K562 (cell line): ENCODE data around the gene FAM53A. TPM values are rescaled to one million over a fixed set of nuclear protein-coding genes. Genes with fewer than 3 reads are reported as not detected.

Source experiments
- HDAC1 ChIP-seq, 2 experiments: fragments of 450-650 bp; IDR thresholded peaks; 2 replicates each; pipeline ENCODE4 v1.6.1; 2016 to 2017; ENCODE audit warnings: inconsistent platforms in 1 of 2, mild to moderate bottlenecking in 1 of 2, moderate library complexity in 1 of 2
- MCM5 ChIP-seq: fragments of 450-650 bp; IDR thresholded peaks from 2 replicates; pipeline ENCODE4 v1.6.1; 2016; ENCODE audit warnings: low read depth
- NFIX ChIP-seq: fragments of 250-450 bp; sonication (Bioruptor Pico); IDR thresholded peaks from 2 replicates; pipeline ENCODE4 v1.4.0; 2020; ENCODE audit warnings: low read depth, mild to moderate bottlenecking, moderate library complexity
- POLR2B ChIP-seq: fragments of 450-650 bp; IDR thresholded peaks from 2 replicates; pipeline ENCODE4 v1.6.1; 2018; ENCODE audit warnings: low read depth; ENCODE audit not compliant: partially characterized antibody
- RBM25 ChIP-seq: fragments of 200-400 bp; formaldehyde crosslinking; IDR thresholded peaks from 2 replicates; pipeline ENCODE4 v1.6.1; 2018; ENCODE audit warnings: low read length, low read depth, moderate library complexity; ENCODE audit not compliant: severe bottlenecking
- TCF7L2 ChIP-seq: fragments of 150-350 bp; IDR thresholded peaks from 2 replicates; pipeline ENCODE4 v1.6.1; 2016; ENCODE audit warnings: low read depth, mild to moderate bottlenecking, low read length, moderate library complexity
- ZBTB8A ChIP-seq: fragments of 450-650 bp; IDR thresholded peaks from 2 replicates; pipeline ENCODE4 v1.6.1; 2018; ENCODE audit warnings: mild to moderate bottlenecking, moderate library complexity; ENCODE audit not compliant: partially characterized antibody
- ZKSCAN3 ChIP-seq: fragments of 250-450 bp; sonication (Bioruptor Pico); IDR thresholded peaks from 2 replicates; pipeline ENCODE4 v1.4.0; 2020
- ZNF124 ChIP-seq: sonication (generic); formaldehyde crosslinking; IDR thresholded peaks from 2 replicates; pipeline ENCODE4 v1.8.1; 2022; ENCODE audit warnings: missing genetic modification reagents
- ZNF398 ChIP-seq: fragments of 250-450 bp; sonication (Bioruptor Pico); IDR thresholded peaks from 2 replicates; pipeline ENCODE4 v1.8.0; 2021; ENCODE audit warnings: moderate library complexity, mild to moderate bottlenecking, inconsistent platforms
- polyA plus RNA-seq, 8 experiments: library from polyadenylated mRNA; depleted of rRNA in 4 of 8; stranded (reverse) in 5 of 8; unstranded in 3 of 8; fragments of >200 nt; fragmentation: Nextera tagmentation in 2 of 8; fragmentation: Illumina TruSeq in 1 of 8; extraction: Ambion mirVana in 2 of 8; extraction: Trizol in 1 of 8; gene quantifications; 2 replicates each; pipeline versions ENCODE4 v1.2.1 to v1.2.3, GENCODE V29; 2011 to 2014; ENCODE audit warnings: inconsistent platforms in 1 of 8, missing spikeins in 1 of 8
- total RNA-seq, 7 experiments: library from RNA; depleted of rRNA in 6 of 7; stranded (reverse); fragments of >200 nt in 6 of 7; fragmentation: Illumina TruSeq in 2 of 7; extraction: Trizol in 2 of 7; gene quantifications; 2 replicates each; pipeline versions ENCODE4 v1.2.1 to v1.2.3, GENCODE V29; 2011 to 2021; ENCODE audit warnings: low replicate concordance in 1 of 7
- TF ChIP-seq, protein P1 (sequence below): fragments of 200-600 bp; sonication (generic); IDR thresholded peaks from one replicate; pipeline ENCODE4 v1.6.1; 2012; ENCODE audit warnings: mild to moderate bottlenecking, low read depth, low read length, inconsistent platforms
- TF ChIP-seq, protein P2 (sequence below): fragments of 250-450 bp; sonication (Bioruptor Pico); IDR thresholded peaks from 2 replicates; pipeline ENCODE4 v1.8.0; 2022; ENCODE audit warnings: inconsistent platforms, mild to moderate bottlenecking, moderate library complexity, borderline replicate concordance

FAM53A gene
- total and polyA plus RNA-seq, 9 of the 15 experiments (the other 6 are each of a cell fraction or from before 2014, with no cell fraction given): 0.53 to 2.7 (median 1.4) TPM; not detected in 2

DNA sequence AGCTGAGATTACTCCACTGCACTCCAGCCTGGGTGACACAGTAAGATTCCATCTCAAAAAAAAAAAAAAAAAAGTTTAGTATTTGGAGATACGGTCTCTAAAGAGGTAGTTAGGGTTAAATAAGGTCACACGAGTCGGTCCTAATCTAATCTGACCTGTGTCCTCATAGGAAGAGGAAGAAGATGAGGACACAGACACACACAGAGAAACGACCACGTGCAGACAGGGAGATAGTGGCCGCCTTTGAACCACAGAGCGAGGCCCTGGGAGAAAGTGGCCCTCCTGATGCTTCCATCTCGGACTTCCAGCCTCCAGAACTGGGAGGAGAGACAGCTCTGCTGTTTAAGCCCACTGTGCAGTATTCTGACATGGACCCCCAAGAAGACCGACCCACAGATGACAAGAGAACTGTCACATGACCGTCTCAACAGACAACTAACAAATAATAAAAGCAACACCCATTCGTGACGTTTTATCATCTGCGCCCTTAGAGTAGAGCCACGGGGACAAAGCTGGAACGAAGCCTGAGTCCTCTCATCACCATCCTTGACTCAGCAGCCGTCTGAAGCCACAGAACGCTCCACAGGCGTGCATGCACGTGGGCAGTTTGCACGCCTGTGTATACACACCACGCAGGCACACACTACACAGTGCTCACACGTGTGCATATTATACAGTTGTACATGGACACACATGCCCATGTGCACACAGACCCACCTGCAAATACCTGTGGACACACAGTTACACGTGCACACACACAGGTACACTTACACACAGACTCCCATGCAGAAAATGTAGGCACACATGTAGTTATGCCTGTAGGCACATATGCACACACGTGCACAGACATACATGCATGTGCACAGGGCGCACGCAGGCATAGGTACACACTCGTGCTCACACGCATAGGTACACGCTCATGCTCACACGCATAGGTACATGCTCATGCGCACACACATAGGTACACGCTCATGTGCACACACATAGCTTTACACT is 51.7 kb downstream of the FAM53A start (continued):
- TF ChIP-seq, protein P1, sequence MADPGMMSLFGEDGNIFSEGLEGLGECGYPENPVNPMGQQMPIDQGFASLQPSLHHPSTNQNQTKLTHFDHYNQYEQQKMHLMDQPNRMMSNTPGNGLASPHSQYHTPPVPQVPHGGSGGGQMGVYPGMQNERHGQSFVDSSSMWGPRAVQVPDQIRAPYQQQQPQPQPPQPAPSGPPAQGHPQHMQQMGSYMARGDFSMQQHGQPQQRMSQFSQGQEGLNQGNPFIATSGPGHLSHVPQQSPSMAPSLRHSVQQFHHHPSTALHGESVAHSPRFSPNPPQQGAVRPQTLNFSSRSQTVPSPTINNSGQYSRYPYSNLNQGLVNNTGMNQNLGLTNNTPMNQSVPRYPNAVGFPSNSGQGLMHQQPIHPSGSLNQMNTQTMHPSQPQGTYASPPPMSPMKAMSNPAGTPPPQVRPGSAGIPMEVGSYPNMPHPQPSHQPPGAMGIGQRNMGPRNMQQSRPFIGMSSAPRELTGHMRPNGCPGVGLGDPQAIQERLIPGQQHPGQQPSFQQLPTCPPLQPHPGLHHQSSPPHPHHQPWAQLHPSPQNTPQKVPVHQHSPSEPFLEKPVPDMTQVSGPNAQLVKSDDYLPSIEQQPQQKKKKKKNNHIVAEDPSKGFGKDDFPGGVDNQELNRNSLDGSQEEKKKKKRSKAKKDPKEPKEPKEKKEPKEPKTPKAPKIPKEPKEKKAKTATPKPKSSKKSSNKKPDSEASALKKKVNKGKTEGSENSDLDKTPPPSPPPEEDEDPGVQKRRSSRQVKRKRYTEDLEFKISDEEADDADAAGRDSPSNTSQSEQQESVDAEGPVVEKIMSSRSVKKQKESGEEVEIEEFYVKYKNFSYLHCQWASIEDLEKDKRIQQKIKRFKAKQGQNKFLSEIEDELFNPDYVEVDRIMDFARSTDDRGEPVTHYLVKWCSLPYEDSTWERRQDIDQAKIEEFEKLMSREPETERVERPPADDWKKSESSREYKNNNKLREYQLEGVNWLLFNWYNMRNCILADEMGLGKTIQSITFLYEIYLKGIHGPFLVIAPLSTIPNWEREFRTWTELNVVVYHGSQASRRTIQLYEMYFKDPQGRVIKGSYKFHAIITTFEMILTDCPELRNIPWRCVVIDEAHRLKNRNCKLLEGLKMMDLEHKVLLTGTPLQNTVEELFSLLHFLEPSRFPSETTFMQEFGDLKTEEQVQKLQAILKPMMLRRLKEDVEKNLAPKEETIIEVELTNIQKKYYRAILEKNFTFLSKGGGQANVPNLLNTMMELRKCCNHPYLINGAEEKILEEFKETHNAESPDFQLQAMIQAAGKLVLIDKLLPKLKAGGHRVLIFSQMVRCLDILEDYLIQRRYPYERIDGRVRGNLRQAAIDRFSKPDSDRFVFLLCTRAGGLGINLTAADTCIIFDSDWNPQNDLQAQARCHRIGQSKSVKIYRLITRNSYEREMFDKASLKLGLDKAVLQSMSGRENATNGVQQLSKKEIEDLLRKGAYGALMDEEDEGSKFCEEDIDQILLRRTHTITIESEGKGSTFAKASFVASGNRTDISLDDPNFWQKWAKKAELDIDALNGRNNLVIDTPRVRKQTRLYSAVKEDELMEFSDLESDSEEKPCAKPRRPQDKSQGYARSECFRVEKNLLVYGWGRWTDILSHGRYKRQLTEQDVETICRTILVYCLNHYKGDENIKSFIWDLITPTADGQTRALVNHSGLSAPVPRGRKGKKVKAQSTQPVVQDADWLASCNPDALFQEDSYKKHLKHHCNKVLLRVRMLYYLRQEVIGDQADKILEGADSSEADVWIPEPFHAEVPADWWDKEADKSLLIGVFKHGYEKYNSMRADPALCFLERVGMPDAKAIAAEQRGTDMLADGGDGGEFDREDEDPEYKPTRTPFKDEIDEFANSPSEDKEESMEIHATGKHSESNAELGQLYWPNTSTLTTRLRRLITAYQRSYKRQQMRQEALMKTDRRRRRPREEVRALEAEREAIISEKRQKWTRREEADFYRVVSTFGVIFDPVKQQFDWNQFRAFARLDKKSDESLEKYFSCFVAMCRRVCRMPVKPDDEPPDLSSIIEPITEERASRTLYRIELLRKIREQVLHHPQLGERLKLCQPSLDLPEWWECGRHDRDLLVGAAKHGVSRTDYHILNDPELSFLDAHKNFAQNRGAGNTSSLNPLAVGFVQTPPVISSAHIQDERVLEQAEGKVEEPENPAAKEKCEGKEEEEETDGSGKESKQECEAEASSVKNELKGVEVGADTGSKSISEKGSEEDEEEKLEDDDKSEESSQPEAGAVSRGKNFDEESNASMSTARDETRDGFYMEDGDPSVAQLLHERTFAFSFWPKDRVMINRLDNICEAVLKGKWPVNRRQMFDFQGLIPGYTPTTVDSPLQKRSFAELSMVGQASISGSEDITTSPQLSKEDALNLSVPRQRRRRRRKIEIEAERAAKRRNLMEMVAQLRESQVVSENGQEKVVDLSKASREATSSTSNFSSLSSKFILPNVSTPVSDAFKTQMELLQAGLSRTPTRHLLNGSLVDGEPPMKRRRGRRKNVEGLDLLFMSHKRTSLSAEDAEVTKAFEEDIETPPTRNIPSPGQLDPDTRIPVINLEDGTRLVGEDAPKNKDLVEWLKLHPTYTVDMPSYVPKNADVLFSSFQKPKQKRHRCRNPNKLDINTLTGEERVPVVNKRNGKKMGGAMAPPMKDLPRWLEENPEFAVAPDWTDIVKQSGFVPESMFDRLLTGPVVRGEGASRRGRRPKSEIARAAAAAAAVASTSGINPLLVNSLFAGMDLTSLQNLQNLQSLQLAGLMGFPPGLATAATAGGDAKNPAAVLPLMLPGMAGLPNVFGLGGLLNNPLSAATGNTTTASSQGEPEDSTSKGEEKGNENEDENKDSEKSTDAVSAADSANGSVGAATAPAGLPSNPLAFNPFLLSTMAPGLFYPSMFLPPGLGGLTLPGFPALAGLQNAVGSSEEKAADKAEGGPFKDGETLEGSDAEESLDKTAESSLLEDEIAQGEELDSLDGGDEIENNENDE: no peak
- TF ChIP-seq TCF7L2: no peak
- TF ChIP-seq NFIX (CRISPR knock-in tag): no peak
- TF ChIP-seq RBM25: no peak
- TF ChIP-seq POLR2B: no peak
- TF ChIP-seq MCM5: no peak
- no peak for TF ChIP-seq HDAC1 (IDR thresholded peaks at IDR 0.05)
- TF ChIP-seq ZNF124 (CRISPR knock-in tag): no peak
- TF ChIP-seq ZNF398 (CRISPR knock-in tag): no peak
- no peak for TF ChIP-seq ZBTB8A
- no peak for TF ChIP-seq ZKSCAN3
- TF ChIP-seq, protein P2, sequence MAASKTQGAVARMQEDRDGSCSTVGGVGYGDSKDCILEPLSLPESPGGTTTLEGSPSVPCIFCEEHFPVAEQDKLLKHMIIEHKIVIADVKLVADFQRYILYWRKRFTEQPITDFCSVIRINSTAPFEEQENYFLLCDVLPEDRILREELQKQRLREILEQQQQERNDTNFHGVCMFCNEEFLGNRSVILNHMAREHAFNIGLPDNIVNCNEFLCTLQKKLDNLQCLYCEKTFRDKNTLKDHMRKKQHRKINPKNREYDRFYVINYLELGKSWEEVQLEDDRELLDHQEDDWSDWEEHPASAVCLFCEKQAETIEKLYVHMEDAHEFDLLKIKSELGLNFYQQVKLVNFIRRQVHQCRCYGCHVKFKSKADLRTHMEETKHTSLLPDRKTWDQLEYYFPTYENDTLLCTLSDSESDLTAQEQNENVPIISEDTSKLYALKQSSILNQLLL (CRISPR knock-in tag): no peak
